ENCODE results near the gene AGAP1. TPM values are rescaled to one million over a fixed set of nuclear protein-coding genes. Genes with fewer than 3 reads are reported as not detected.

AGAP1 gene
- total RNA-seq, 1 donor from 2014 or later = 21.1 TPM

DNA sequence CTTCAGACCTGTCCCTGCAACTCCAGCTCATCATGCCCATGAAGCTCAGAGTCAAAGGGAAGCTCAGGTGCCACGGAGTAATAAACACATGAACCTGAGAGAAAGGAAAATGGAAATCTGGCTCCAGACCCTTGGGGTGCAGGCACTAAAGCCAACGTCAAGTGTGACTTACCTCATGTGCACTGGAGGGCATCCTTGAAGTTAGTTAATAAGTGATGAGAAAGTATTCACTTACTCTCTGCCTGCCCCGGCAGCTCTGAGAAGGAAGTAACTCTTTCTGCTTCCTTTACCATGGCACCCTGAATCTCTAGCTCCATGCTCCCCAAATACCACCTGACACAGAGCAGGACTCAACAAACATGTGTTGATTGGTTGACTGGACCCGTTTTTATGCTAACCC lies 21.4 kb upstream of the AGAP1 start:
- Histone ChIP-seq H3K27ac (no peak overlapping the region), H3K27me3 (no peaks in the 10 kb centered on the region), H3K4me1 (no peaks in the 10 kb centered on the region), H3K9me3 (no peaks in the 10 kb centered on the region), H3K4me3 (no peak overlapping the region), H3K36me3 (no peaks in the 10 kb centered on the region)
- DNase-seq (ENCODE audit: extremely low spot score in 2 of 2) = no peak
- TF ChIP-seq POLR2A (IDR thresholded peaks at IDR 0.05) (no peak), POLR2AphosphoS5 (IDR thresholded peaks at IDR 0.05; ENCODE audit: insufficient read depth in 1 of 2, low read depth in 1 of 2) (no peak)
- TF ChIP-seq, protein P1, sequence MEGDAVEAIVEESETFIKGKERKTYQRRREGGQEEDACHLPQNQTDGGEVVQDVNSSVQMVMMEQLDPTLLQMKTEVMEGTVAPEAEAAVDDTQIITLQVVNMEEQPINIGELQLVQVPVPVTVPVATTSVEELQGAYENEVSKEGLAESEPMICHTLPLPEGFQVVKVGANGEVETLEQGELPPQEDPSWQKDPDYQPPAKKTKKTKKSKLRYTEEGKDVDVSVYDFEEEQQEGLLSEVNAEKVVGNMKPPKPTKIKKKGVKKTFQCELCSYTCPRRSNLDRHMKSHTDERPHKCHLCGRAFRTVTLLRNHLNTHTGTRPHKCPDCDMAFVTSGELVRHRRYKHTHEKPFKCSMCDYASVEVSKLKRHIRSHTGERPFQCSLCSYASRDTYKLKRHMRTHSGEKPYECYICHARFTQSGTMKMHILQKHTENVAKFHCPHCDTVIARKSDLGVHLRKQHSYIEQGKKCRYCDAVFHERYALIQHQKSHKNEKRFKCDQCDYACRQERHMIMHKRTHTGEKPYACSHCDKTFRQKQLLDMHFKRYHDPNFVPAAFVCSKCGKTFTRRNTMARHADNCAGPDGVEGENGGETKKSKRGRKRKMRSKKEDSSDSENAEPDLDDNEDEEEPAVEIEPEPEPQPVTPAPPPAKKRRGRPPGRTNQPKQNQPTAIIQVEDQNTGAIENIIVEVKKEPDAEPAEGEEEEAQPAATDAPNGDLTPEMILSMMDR (IDR thresholded peaks at IDR 0.05) = no peak
- intact Hi-C loops (cut with DNase I) = no loop called here

DNA sequence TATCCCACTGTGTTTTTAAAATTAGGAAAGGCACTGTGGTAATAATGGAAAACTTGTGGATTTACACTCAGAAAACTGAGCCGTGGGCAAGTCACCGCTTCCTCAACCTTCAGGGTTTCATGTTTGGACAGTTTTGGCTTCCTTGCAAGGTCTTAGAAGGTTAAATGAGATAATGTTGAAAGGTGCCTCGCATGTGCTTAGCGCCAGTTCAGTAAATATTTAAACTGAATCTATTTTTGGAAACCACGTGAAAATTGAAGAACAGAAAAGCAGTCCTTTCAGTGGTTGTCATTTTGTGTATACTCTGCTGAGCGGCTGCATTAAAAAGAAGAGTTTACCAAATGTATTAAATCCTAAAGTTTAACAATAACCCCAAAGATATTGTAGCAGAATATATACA lies 15.2 kb upstream of the AGAP1 start:
- no peak for TF ChIP-seq POLR2AphosphoS5 (IDR thresholded peaks at IDR 0.05; ENCODE audit: insufficient read depth in 1 of 2, low read depth in 1 of 2)
- no peak for TF ChIP-seq POLR2A (IDR thresholded peaks at IDR 0.05)
- TF ChIP-seq, protein P1 (IDR thresholded peaks at IDR 0.05) = no peak

DNA sequence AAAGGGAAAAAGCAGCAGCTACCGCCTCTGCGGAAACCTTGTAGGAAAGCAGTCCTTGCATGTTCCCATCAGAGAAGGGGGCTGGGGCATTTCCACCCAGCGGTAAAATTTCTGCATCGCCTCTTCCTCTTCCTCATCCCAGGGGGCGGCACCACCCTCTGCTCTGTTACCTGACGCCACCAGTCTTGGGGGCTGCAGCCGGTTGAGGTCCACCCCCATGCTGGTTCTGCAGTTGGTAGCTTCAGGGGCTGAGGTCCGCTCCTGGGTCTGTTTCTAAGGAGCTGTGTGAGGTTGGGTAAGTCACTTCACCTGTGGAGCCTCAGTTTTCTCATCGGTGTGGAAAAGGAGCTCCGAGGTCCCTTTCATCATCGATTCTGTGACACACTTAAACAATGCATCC lies 14.2 kb upstream of the AGAP1 start:
- H3K4me1 ChIP-seq = no peaks in the 10 kb centered on the region
- intact Hi-C loops (cut with DNase I) = loop anchor here (2.0 kb wide), 1 partner anchor 57 kb away; no protein-coding TSS in a partner anchor
- DNase-seq (ENCODE audit: extremely low spot score in 2 of 2) = no peak
- H3K36me3 ChIP-seq = no peaks in the 10 kb centered on the region
- H3K27ac ChIP-seq = no peak overlapping the region
- no peak for TF ChIP-seq POLR2AphosphoS5 (IDR thresholded peaks at IDR 0.05; ENCODE audit: insufficient read depth in 1 of 2, low read depth in 1 of 2)
- TF ChIP-seq POLR2A (IDR thresholded peaks at IDR 0.05) = no peak
- TF ChIP-seq, protein P1 (IDR thresholded peaks at IDR 0.05) = no peak
- no peaks in the 10 kb centered on the region for H3K9me3 ChIP-seq
- H3K27me3 ChIP-seq = no peaks in the 10 kb centered on the region
- H3K4me3 ChIP-seq = no peak overlapping the region

More for the DNA sequence above, 15.2 kb upstream of the AGAP1 start:
- H3K27me3 ChIP-seq = no peaks in the 10 kb centered on the region
- no peak for DNase-seq (ENCODE audit: extremely low spot score in 2 of 2)
- intact Hi-C loops (cut with DNase I) = no loop called here
- H3K9me3 ChIP-seq = no peaks in the 10 kb centered on the region
- no peaks in the 10 kb centered on the region for H3K4me1 ChIP-seq
- no peaks in the 10 kb centered on the region for H3K36me3 ChIP-seq
- no peak overlapping the region for H3K4me3 ChIP-seq
- H3K27ac ChIP-seq = no peak overlapping the region

GRCh38 chr2:235480614-235481013 lies 13.2 kb upstream of the AGAP1 start:
- intact Hi-C loops (cut with DNase I) = loop anchor here (2.0 kb wide), 1 partner anchor 56 kb away; no protein-coding TSS in a partner anchor
- H3K4me3 ChIP-seq = no peak overlapping the region
- DNase-seq (ENCODE audit: extremely low spot score in 2 of 2) = no peak
- H3K36me3 ChIP-seq = no peaks in the 10 kb centered on the region
- TF ChIP-seq POLR2AphosphoS5 (IDR thresholded peaks at IDR 0.05; ENCODE audit: insufficient read depth in 1 of 2, low read depth in 1 of 2) (no peak), POLR2A (IDR thresholded peaks at IDR 0.05) (no peak)
- TF ChIP-seq, protein P1 (IDR thresholded peaks at IDR 0.05) = no peak
- H3K27ac ChIP-seq = no peak overlapping the region
- no peaks in the 10 kb centered on the region for H3K4me1 ChIP-seq
- H3K27me3 ChIP-seq = no peaks in the 10 kb centered on the region
- no peaks in the 10 kb centered on the region for H3K9me3 ChIP-seq

DNA sequence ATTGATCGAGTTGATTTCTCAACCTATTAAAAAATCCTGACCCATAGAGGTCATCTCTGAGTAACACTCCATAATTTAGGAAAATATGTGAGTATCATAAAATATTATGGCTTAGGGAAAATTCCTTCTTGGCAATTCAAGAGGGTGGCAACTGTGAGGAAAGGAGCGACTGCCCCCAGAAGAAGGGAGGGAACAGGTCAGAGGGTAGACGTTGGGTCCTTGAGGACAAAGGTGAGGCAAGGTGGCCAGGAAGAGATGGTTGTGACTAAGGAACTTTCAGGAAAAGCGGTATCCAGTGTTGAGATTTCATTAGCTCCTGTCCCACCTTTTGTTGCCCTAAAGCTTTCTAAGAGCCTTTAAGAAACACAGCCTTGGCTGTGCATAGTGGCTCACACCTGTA lies 10.5 kb upstream of the AGAP1 start:
- intact Hi-C loops (cut with DNase I) = no loop called here
- TF ChIP-seq, protein P1 (IDR thresholded peaks at IDR 0.05) = no peak
- TF ChIP-seq POLR2AphosphoS5 (IDR thresholded peaks at IDR 0.05; ENCODE audit: insufficient read depth in 1 of 2, low read depth in 1 of 2) (no peak), POLR2A (IDR thresholded peaks at IDR 0.05) (no peak)

More for the DNA sequence above, 10.5 kb upstream of the AGAP1 start:
- no peaks in the 10 kb centered on the region for H3K4me1 ChIP-seq
- no peaks in the 10 kb centered on the region for H3K9me3 ChIP-seq
- DNase-seq (ENCODE audit: extremely low spot score in 2 of 2) = no peak
- H3K27ac ChIP-seq = no peak overlapping the region
- no peaks in the 10 kb centered on the region for H3K36me3 ChIP-seq
- no peaks in the 10 kb centered on the region for H3K27me3 ChIP-seq
- no peak overlapping the region for H3K4me3 ChIP-seq

Measured in vagina (tissue), 2 donors.